Epithelial cell of esophagus (primary cell): Measurements from ENCODE around the gene UBA6.

Source experiments
- DNase-seq: peaks from one replicate; pipeline ENCODE4 v3.0.0; 2010; ENCODE audit warnings: low read depth
- H3K4me3 ChIP-seq: 2 replicates; pipeline ENCODE4 v1.5.1; 2011; ENCODE audit warnings: mild to moderate bottlenecking, low read length, control low read depth
- TF ChIP-seq, protein P1 (sequence below): IDR thresholded peaks from 2 replicates; pipeline ENCODE4 v1.5.1; 2011; ENCODE audit warnings: low read depth, mild to moderate bottlenecking, low read length, control low read depth, inconsistent platforms; ENCODE audit not compliant: insufficient read depth; ENCODE audit errors: missing control alignments

The UBA6 gene

DNA sequence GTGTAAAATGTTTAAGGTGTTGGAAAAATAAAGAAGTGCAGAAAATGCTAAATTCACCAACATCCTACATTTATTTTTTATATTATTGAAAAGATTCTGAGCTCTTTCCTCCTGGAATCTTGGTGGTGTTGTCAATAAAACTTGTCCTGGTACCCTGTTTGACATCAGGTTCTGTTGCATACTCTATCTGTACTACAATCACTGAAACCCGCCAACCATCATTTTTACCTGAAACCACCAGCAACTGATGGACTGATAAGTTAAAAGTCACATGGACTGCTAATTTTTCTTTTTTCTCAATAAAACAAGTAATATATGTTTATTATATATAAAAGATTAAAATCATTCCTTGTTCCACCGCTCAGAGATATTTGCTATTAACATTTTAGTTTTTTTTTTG, 119.0 kb downstream of the UBA6 start:
- H3K4me3 ChIP-seq: no peak overlapping the region
- DNase-seq: no peak

DNA sequence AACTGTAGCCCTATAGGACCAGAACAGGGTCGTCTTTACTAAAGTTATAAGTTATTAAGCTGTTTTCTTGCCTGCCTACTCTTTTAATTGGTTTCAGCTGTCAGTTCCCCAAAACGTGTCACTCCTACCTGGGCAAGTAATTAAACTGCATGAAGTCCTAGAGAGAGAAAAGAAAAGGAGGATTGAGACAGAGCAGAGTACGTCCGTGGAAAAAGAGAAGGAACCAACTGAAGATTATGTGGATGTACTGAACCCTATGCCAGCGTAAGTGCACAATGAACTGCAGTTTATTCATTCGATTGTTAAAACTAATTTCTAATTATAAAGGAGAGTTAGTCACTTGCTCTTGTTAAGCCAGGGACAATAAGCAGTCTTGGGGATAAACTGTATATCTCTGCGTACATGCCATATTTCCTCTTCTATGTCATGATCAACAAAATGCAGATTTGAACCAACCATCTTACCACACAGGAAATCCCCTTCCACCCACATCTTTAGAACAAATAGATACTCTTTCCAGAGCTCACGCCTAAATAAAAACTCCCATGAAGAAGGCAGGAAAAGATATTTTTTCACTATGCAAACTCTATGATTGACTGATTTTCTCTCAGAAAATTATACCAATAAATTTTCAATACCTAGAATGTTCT, 119.6 kb downstream of the UBA6 start:
- no peak overlapping the region for H3K4me3 ChIP-seq
- TF ChIP-seq, protein P1, sequence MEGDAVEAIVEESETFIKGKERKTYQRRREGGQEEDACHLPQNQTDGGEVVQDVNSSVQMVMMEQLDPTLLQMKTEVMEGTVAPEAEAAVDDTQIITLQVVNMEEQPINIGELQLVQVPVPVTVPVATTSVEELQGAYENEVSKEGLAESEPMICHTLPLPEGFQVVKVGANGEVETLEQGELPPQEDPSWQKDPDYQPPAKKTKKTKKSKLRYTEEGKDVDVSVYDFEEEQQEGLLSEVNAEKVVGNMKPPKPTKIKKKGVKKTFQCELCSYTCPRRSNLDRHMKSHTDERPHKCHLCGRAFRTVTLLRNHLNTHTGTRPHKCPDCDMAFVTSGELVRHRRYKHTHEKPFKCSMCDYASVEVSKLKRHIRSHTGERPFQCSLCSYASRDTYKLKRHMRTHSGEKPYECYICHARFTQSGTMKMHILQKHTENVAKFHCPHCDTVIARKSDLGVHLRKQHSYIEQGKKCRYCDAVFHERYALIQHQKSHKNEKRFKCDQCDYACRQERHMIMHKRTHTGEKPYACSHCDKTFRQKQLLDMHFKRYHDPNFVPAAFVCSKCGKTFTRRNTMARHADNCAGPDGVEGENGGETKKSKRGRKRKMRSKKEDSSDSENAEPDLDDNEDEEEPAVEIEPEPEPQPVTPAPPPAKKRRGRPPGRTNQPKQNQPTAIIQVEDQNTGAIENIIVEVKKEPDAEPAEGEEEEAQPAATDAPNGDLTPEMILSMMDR: no peak
- no peak for DNase-seq

More for the DNA sequence above, 119.0 kb downstream of the UBA6 start:
- TF ChIP-seq, protein P1: no peak

DNA sequence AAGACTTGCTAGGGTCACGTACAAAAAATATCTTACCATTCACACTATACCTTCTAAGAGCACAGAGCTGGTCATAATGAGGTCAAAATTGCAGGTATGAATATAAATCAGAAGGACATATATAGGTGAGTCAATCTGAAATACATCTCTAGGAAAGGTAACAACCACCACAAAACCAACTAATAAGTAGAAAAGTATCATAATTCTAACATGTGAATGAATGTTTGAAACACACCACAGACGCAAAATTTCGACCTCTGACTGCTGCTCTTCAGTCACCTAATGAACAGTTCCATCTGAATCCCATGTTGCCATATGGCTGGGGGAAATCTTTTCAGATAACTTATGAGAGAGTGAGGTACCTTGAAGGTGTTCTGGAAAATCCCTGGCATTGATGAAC, 120.4 kb downstream of the UBA6 start:
- no peak for DNase-seq
- H3K4me3 ChIP-seq: no peak overlapping the region
- TF ChIP-seq, protein P1: no peak

DNA sequence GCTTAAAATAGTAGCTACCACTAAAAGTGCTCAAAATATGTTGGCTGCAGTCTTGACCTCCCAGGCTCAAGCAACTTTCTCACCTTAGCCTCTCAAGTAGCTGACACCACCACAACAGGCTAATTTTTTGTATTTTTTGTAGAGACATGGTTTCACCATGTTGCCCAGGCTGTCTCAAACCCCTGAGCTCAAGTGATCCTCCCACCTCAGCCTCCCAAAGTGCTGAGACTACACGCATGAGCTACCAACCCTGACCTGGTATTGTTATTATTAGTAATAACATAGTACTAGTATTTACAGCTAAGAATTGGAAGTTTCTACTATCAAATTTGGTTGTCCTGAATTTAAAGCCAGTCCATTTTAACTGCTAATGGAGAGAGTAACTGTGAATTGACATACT, 124.4 kb downstream of the UBA6 start:
- DNase-seq: no peak
- no peak overlapping the region for H3K4me3 ChIP-seq
- TF ChIP-seq, protein P1: no peak

DNA sequence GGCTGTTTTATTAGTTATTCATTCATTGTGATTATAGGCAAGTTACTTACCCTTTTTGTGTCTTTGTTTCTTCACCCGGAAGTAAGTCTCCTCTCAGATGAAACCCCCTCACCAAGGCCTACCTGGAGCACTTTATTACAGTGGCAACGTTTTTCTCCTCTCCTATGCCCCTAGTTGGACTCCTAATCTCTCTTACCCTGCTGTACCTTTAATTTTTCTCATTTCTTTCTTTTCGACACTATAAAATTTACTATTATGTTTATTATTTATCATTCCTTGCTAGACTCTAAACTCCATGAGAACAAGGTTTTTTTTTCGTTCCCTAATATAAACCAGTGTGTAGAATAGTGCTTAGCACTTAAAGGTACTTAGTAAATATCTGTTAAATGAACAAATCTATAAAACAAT, 124.9 kb downstream of the UBA6 start:
- no peak overlapping the region for H3K4me3 ChIP-seq
- TF ChIP-seq, protein P1: no peak

DNA sequence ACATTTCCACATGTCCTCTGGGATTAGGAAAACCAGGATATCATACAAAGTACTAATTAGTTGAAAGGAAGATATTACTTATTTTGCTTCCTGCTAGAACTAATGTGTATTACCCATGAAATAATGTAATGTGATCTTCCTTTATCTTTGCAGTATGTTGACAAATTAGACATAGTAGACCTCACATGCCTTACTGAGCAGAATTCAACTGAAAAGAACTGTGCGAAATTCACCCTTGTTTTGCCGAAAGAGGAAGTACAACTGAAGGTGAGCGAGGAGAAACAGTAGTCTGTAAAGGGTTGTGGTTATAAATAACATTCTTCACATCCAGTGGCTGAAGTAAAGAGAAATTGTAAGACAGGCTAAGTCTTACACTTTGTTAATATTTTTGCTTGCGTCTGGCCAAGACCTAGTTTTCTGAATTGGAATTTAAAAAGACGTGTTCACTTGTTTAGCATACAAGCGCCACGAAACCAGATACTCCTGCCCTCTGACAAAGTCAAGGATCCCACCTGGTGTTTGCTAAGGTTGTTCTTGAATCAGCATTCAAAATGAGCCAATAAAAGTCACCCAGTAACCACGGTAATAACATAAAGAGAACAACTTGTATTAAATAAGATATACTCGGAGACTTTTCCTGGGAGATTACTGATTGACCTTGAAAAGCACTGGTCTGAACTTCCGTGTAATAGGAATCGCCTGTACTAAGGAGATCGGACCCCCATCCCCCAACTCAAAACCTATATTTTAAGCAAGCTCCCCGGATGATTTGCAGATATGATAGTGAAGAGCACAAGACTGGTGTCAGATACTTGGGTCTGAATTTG, 125.5 kb downstream of the UBA6 start:
- TF ChIP-seq, protein P1: no peak
- DNase-seq: no peak
- H3K4me3 ChIP-seq: no peak overlapping the region

More for the DNA sequence above, 124.9 kb downstream of the UBA6 start:
- no peak for DNase-seq

DNA sequence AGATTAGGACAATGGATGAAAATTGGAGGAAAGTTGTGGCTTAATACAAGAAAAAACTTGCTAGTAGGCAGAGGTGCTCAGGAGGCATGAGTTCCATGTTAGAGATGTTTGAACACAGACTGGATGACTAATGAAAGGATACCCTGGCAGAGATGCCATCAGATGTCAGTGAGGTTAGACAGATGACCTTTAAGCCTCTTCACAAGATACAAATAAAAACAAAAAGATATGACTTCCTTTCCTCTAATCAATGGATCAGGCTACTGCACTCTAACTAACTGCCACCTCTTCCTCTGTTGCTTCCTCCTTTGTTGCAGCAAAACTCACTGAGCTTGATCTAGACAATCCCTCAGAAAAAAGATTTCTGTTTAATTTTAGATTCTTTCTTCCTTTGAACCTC, 127.8 kb downstream of the UBA6 start:
- TF ChIP-seq, protein P1: no peak
- no peak overlapping the region for H3K4me3 ChIP-seq
- DNase-seq: peak; percentile 37
